Activated effector memory CD4-positive, alpha-beta T cell treated with anti-CD3 and anti-CD28 coated beads, Interleukin-2, amount 50 U/mL, for 16 hours (primary cell): ENCODE results near the gene ATP1A2.
"Not testable (repeated sequence)": the region's sequence is repeated elsewhere in the genome, so short reads cannot be mapped to it uniquely, and the experiment has no call there.

Source experiments
- DNase-seq: peaks from one replicate; pipeline ENCODE4 v3.0.0-alpha.2; 2020

Gene ATP1A2

GRCh38 chr1:160126342-160126741 is 10.8 kb downstream of the ATP1A2 start:
- not testable (repeated sequence) for DNase-seq

- no peak for DNase-seq
These were observed 11.8 kb downstream of the ATP1A2 start for GRCh38 chr1:160127381-160127780.

- no peak for DNase-seq
These were observed 12.4 kb downstream of the ATP1A2 start for GRCh38 chr1:160127865-160128523.

GRCh38 chr1:160128636-160129035 is 13.1 kb downstream of the ATP1A2 start:
- no peak for DNase-seq

- no peak for DNase-seq
These were observed 13.5 kb downstream of the ATP1A2 start for GRCh38 chr1:160129046-160129445.

- DNase-seq, result no peak
These were observed 14.0 kb downstream of the ATP1A2 start for GRCh38 chr1:160129558-160129957.

- DNase-seq, result no peak
These were observed 14.4 kb downstream of the ATP1A2 start for GRCh38 chr1:160129966-160130365.

- no peak for DNase-seq
These were observed 14.9 kb downstream of the ATP1A2 start for GRCh38 chr1:160130486-160130885.

GRCh38 chr1:160130939-160131338 is 15.4 kb downstream of the ATP1A2 start:
- DNase-seq, result no peak

GRCh38 chr1:160131803-160132565 is 16.4 kb downstream of the ATP1A2 start:
- no peak for DNase-seq

- DNase-seq, result no peak
These were observed 18.6 kb downstream of the ATP1A2 start for GRCh38 chr1:160133990-160134770.

- no peak for DNase-seq
These were observed 19.4 kb downstream of the ATP1A2 start for GRCh38 chr1:160134791-160135572.

GRCh38 chr1:160136121-160136925 is 20.8 kb downstream of the ATP1A2 start:
- peak; percentile 31 for DNase-seq

- no peak for DNase-seq
These were observed 21.3 kb downstream of the ATP1A2 start for GRCh38 chr1:160136926-160137200.

- DNase-seq, result no peak
These were observed 21.8 kb downstream of the ATP1A2 start for GRCh38 chr1:160137216-160137862.

GRCh38 chr1:160139840-160140239 is 24.3 kb downstream of the ATP1A2 start:
- DNase-seq, result no peak

- no peak for DNase-seq
These were observed 28.1 kb downstream of the ATP1A2 start for GRCh38 chr1:160143695-160144094.

GRCh38 chr1:160144921-160145320 is 29.4 kb downstream of the ATP1A2 start:
- DNase-seq, result no peak

GRCh38 chr1:160146107-160146506 is 30.5 kb downstream of the ATP1A2 start:
- DNase-seq, result no peak

GRCh38 chr1:160148121-160148520 is 32.6 kb downstream of the ATP1A2 start:
- no peak for DNase-seq

- DNase-seq, result no peak
These were observed 33.7 kb downstream of the ATP1A2 start for GRCh38 chr1:160149233-160149632.

- no peak for DNase-seq
These were observed 34.2 kb downstream of the ATP1A2 start for GRCh38 chr1:160149716-160150115.
